ENCODE results near the gene NHP2. TPM values are rescaled to one million over a fixed set of nuclear protein-coding genes. Genes with fewer than 3 reads are reported as not detected.
"Not testable (repeated sequence)": the region's sequence is repeated elsewhere in the genome, so short reads cannot be mapped to it uniquely, and the experiment has no call there.

NHP2 gene
- total and polyA plus RNA-seq, 2 experiments from 2014 or later: 435 to 455 TPM

GRCh38 chr5:178129296-178129695 is 24.4 kb downstream of the NHP2 start (continued):
- TF ChIP-seq POLR2AphosphoS5 (IDR thresholded peaks at IDR 0.05; ENCODE audit: low read depth): no peak
- TF ChIP-seq CTCF (conservative IDR thresholded peaks at IDR 0.05; ENCODE audit: low read depth in 2 of 2): no peak
- TF ChIP-seq STAT1 (IDR thresholded peaks at IDR 0.05; ENCODE audit: unreplicated experiment): no peak
- TF ChIP-seq REST (IDR thresholded peaks at IDR 0.05; ENCODE audit: unreplicated experiment): no peak
- TF ChIP-seq ZNF331 (CRISPR knock-in tag; IDR thresholded peaks at IDR 0.05; ENCODE audit: low read depth): no peak
- no peak for TF ChIP-seq EZH2 (IDR thresholded peaks at IDR 0.05; ENCODE audit: low read depth, unreplicated experiment)
- no peak for TF ChIP-seq ZNF114 (CRISPR knock-in tag; IDR thresholded peaks at IDR 0.05)

GRCh38 chr5:178127300-178128009 is 26.2 kb downstream of the NHP2 start:
- Histone ChIP-seq H3K4me1 (ENCODE audit: insufficient read depth) (peaks cover 49% of the 10 kb centered on the region), H3K27ac (ENCODE audit: low read depth) (peak overlapping the region; percentile 95), H3F3A (replicated peaks; ENCODE audit: low read depth) (peaks cover 27% of the 10 kb centered on the region), H3K79me2 (replicated peaks; ENCODE audit: insufficient read depth) (peaks cover 15% of the 10 kb centered on the region), H3K4me2 (peak overlapping the region; percentile 34)
- Mint-ChIP-seq H3K4me3 (peak overlapping the region; percentile 15; the same call in 1 of the 3 replicates), H3K27ac (peak overlapping the region; percentile 97), H3K27me3 (ENCODE audit: insufficient read depth, low read depth, poor library complexity) (peaks cover 25% of the 10 kb centered on the region), H3K36me3 (ENCODE audit: low read depth) (peaks cover 44% of the 10 kb centered on the region), H3K4me1 (peaks cover 70% of the 10 kb centered on the region)
- H3K4me3 ChIP-seq; H3K36me3 ChIP-seq (ENCODE audit: insufficient read depth); H3K27me3 ChIP-seq (ENCODE audit: insufficient read depth); H4K20me1 ChIP-seq (replicated peaks; ENCODE audit: insufficient read depth); H3K9me2 ChIP-seq (ENCODE audit: insufficient read depth); H3K9me3 Mint-ChIP-seq; H2AFZ ChIP-seq: not testable (repeated sequence)
- 0 out of 2 replicates have a peak, but pooled peaks have one; percentile 35 for TF ChIP-seq ETS1 (IDR thresholded peaks at IDR 0.05)
- DNase-seq (ENCODE audit: low spot score) (peak; percentile 50), ATAC-seq (peak; percentile 2; the same call in 2 of the 3 replicates)
